Pons (tissue), 1 donor: Measurements from ENCODE around the gene SLC38A8.

Source experiments
- DNase-seq: peaks from one replicate; pipeline ENCODE4 v3.0.0-alpha.2; 2016; ENCODE audit warnings: low spot score

Gene SLC38A8

DNA sequence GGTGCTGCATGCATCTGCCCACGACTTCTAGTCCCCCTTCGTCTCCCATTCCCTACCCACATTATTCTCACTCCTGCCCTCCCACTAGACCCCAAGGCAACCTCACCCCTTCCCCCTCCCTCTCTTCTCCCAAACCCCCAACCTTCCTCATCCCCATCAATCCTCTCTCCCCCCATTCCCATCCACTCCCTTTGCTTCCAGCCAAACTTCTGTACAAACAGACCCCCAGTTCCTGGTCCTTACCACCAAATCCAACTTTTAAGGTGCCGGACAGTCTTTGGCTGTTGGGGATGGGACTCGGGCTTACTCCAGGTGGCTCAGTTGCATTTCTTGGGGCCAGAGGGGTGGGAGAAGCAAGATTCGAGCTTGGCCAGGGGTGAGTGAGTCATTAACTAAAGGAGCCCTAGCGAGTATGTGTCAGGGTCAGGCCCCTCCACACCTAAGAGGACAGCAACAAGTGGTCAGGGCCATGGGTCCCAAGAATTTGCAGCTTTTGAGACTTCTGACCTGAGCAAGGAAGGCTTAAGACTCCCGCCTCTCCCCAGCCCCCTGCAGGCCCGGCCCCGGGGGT is at the start of gene SLC38A8:
Gene SLC38A8 (minus strand): TSS at position 488 of the 571 bp plus-strand sequence. CDS start 638 bp downstream, outside the sequence.
- no peak for DNase-seq

DNA sequence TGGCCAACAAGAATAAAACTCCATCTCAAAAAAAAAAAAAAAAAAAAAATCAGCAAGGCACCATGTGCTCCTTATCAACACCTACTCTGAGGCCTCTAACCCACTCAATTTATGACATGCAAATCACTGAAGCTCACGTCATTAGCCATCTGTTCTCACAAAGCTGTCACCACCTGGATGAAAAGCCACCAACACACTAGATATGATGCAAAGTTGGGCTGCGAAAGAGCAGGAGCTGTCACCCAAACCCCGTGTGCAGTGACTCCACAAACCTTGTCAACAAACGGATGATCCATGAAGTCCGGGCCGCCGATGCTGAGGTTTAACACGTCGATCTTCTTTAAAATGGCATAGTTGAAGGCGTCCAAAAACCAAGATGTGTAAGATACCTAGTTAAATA is 48.9 kb upstream of the SLC38A8 start:
- DNase-seq = no peak

DNA sequence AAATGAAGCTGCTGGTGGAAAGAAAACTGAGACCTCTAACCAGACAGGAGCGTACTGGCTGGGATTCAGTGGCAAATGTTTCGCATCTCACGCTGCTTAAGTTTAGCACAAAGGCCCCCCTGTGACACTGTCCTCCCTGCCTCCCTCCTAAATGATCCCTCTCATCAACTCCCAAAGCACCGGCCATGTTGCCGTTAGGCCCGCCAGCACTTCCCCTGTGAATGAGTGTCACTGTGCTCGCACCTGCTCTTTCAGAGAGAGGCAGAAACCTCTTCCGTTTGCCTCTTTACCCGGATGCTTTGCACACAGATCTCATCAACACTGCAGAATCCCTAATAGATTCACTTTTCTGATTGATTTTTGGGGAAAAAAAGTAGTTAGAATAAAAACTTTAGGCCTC is 47.6 kb upstream of the SLC38A8 start:
- peak; percentile 53 for DNase-seq

DNA sequence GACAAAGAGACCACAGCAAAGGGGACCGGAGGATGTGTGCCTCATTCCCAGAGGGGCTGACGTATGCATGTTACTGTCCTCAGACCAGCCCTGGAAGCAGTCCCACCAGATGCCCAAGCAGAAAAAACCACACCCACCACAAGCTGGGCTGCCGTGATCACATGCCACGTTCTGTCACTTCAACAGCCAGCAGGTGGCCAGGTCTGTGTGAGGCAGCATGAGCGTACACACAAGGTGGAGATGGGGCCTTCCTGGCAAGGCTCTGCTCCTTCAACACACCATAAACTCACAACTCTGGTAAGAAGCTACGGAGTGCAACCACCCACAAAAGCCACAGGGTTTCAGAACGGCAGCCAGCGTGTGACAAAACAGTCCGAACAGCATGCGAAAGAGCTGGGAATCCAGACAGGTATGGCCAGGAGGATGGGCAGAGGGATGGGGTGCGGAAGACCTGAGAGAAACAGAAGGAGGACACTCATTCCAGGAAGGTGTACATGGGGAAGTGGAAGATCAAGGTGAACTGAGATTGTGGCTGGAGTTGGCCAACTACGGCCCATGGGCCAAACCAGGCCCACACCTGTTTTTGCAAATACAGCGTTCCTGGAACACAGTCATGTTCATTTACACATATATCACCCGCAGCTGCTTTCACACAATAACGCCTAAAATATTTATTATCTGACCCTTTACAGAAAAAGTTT is 46.2 kb upstream of the SLC38A8 start:
- no peak for DNase-seq

DNA sequence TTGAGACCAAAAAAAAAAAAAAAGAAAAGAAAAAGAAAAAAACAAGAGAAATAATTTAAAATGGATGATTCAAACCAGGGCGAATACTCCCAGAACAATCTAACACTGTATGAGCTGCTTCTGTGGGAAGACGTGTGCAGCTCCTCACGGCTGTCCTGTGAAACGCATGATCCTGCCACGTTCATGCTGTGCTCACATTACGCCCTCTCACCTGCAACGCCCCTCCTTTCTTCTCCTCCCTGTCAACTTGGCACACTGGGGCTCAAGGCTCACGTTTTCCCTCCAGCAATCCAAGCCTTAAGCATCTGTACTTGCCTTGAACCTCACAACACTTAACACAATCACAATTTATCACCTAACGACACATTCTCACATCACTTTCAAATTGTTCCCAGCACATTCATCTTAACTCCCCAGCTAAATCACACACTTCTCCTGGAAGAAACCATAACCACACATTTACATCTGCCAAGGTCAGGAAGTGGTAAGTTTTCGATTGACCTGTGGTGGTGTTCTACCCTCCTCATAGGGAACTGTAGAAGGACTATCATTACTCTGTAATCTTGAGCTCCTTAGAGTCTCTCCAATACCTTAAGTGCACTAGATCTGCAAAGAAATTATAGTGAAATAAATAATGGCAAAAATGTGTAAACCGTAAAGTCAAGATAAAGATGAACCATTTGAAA is 45.0 kb upstream of the SLC38A8 start:
- no peak for DNase-seq

DNA sequence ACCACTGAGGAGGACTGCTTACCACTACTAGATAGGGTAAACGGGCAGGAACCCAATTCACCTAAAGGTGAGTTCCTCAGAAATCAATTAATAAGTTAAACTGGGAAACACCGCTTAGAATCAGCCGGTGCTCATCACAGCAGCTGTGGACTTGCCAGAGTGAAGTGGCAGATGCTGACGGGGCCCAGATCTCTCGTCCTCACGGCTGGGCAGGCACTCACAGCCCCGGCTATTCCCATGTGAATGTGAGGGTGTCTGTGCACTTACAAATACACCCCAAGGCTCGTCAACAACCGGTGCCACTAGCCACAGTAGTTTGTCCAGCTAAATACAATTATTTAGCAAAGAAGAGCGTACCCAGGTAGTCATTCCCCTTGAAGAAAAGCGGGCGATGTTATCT is 44.4 kb upstream of the SLC38A8 start:
- no peak for DNase-seq

DNA sequence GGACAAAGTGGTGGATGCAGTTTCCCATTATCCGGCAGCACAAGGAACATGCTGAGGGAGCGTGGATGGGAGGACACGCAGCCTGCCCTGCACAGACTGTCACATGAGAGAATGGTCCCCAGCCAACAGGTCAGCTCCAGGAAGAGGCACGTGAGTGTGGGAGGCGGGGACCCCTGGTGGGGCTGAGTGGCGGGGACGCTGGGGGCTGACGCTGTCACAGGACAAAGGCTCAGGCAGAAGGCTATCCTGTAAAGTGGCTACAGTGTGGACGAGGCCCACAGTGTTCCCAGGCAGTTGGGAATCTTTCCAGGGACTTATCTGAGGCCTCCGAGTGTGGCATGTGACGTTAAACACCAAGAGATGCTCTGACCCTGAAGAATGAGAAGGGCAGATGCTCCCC is 43.7 kb upstream of the SLC38A8 start:
- no peak for DNase-seq

DNA sequence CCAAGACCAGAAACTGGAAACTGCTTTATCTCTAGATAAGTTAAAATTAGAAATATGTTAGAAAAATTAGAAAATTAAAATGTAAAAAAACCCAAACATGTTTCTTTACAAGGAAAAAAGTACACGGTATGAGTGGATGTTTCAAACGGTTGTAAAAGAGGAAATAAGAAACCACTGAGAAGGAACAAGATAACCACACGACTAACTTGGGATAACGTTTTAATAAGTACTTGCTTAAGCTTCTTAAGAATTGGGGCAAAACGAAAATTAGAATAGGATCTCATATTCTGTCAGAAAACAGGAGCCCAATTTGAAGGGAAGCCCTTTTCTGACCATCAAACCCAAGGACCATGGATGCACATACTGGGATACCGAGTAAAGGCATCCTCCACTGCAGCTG is 43.2 kb upstream of the SLC38A8 start:
- peak; percentile 38 for DNase-seq

DNA sequence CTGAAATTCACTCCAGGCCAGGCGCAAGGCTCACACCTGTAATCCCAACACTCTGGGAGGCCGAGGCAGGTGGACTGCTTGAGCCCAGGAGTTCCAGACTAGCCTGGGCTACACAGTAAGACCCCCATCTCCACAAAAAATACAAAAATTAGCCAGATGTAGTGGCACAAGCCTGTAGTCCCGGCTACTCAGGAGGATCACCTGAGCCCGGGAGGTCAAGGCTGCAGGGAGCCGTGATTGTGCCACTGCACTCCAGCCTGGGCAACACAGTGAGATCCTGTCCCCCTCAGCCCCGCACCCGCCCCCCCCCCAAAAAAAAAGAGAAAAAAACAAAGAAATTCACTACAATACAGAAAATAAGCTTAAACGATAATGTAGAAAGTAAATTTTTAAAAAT is 42.7 kb upstream of the SLC38A8 start:
- DNase-seq = no peak

DNA sequence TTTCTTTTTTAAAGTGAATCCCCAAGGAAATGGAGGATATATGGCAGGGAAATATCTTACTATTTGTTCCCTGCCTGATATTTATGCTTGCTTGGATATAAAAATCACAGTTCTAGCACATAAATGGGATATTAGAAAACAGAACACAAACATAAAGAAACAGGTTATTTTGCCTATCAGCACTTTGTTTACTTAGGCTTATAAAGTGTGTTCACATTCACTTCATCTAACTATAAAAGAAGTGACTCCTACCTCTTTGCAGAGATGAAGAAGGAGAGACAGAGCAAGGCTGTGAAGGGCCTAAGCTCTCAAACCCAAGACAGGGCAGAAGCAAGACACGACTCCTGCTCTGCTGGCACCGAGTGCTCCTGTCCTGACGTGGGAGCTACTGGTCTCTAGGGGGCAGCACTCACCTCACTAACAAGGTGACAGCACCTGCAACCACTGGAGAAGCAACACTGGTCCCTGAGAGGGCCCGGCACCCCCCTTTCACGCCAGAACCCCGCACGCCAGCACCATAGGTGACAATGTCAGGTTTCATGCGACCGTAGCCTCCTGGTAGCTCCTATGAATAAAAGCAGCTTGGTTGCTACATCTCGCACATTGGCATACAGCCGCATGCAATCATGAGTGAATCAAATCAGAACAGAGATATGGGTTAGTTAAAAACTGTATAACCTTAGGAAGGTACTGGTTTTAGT is 42.1 kb upstream of the SLC38A8 start:
- no peak for DNase-seq

DNA sequence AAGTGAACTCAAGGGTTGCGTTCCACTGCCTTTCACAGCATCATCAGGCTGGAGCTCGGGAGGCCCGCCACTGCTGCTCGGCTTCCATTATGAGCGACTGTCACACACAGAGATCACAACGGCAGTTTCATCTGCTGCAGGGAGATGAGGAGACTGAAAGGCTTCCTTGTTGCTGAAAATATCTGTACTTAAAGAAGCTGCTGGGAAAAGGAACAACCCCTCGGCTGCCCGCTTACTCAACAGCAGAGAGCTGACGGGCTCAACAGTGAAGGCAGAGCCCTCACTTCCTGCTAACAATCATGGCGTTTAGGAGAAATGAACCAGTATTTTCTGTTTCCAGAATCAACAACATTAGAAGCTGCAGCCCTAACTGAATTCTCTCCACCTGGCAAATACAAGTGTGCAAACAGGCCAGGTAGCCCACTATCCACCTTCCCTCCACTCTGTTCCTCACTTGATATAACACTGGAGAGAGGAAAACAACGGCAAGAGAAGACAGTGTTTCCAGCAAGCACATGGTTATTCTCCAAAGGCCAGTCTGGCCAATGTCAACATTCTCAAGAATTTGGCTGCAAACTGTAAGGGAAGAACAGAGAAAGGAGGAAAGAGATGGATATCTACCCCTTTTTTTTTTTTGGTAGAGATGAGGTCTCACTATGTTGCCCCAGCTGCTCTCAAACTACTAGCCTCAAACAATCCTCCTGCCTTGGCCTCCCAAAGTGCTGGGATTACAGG is 40.4 kb upstream of the SLC38A8 start:
- peak; percentile 51 for DNase-seq

DNA sequence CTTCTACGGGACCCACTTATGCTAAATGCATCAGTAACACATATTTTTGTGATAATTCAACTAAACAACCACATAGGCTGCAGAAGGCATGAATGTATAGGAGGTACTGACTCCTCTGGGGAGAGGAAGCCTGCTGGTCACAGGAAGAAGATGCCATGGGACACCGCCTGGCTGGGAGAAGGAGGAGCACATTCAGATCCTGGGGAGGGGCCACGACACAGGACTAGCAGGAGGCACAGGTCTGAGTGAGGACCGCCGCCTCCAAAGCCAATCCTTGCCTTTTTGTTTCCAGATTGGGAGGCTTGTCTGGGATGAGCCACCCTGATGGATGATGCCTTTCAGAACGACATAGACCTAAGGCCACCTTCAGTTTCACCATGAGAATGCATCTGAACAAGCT is 39.5 kb upstream of the SLC38A8 start:
- DNase-seq = no peak

DNA sequence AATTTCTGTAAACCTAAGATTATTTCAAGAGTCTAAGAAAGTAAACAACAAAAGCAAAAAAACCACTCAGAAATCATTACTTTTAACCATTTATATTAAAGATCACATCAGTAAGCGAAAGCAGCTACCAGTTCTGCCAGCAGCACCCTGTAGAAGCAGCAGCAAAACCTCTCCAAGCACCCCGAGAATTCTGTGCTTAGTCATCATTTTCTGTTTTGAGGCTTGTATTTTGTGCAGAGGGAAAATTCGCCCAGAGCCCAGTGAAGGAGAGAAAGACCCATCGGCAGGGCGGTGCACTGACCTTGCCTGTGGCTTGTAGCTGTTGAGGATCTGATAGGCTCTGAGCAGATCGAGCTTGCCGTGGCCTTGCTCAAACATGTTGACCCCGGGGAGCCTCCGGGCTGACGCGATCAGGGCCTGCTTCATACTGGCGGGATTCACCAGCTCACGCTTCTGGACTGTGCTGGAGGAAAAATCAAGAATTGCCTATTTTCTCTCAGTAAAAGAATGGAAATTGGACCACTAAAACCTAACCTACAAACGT is 38.9 kb upstream of the SLC38A8 start:
- no peak for DNase-seq

DNA sequence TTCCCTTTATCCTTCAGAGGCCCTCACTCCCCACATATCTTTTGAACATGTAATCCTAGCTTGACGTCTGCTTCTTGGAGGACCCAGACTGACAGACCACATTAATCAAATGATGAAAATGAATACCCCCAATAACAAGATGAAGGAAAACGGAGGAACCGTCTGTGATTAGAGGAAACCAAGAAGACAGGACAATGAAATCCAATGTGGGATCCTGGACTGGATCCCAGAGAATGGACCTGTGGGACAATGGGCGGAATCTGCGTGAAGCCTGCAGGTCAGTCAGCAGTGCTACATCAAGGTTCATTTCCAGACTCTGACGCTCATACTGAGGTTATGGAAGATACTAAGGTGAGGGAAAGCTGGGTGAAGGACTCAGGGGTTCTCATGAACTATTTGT is 38.2 kb upstream of the SLC38A8 start:
- DNase-seq = no peak

DNA sequence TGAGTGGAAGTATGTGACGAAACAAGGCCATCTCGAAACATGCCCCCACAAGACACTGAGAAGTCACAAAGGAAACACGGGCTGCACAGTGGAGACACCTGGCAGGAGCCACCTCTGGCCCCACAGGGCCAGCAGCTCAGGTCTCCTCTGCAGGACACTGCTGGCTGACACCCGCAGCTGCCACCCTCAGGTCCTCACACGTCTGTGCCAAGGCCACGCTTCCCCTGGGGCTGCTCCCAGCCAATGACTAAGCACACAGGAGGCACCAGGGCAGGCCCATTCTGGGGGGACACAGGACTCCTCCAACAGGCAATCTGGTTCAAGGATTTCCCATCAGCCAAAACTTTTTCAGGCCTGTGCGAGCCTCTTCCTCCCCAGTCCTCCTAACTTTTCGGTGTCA is 37.8 kb upstream of the SLC38A8 start:
- DNase-seq = no peak

DNA sequence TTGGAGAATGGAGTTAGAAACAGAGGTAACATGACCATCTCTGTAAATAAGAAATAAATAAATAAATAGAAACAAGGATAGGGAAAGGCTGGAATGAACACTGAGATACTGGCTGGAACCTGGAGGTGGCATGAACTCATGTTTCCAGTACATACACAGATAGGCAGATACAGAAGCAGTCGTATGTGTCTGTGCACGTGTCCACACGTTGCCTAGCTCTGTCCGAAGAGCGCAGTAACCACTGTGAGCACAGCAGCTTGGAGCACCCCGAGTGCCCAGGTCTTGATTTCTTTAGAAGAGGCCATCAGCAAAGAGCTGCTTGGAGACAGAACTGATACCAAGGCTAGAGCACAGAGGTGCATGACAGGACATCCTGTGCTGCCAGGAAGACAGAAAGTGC is 37.1 kb upstream of the SLC38A8 start:
- no peak for DNase-seq

DNA sequence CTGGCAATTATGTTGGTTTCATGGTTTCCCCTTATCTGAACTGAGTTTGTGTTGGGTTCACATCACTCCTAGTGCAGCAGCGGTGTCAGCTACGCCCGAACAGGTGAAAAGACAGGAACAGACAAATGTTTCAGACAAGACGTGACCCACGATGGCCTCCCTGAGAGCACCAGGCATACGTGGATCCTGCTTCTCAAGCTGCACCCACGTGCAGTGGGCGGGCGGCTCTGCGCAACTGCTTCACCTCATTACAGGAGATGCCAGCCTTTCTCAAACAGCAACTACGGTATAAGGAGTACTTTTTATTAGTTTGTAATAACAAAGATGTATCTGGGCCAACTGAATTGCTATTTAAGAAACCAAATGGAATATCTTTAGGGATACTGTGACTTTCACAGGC is 32.8 kb upstream of the SLC38A8 start:
- DNase-seq = no peak

DNA sequence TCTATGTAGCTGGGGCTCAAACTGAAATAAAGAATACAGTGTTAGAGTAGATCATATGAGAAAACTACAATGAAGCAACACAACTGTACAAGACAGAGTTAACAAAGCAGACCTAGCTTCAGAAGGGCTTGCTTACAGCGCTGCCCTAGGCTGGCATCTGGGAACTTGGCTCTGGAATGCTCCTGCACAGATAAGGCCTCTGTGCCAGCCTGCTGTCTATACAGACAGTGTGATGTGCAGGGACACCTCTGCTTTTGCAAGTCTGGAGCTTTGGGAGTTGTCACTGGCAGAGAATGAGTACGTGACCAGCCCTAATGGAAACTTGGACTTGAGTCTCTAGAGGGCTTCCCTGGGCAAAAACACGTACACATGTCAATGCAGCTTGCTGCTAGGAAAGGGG is 32.1 kb upstream of the SLC38A8 start:
- DNase-seq = no peak

DNA sequence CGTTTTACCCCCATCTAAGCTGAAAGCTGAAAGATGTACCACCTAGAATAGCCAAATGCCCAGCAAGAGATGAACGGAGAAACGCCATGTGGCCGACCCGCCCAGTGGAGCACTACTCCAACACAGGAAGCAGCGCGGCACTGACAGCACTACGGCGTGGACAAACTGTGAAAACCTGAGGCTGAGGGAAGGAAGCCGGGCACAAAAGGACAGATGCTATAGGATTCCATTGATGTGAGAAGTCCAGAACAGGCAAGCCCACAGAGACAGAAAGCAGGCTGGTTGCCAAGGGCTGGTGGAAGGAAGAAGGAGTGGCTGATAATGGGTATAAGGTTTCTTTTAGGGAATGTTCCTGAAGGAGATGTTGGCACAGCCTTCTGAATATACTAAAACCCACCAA is 29.4 kb upstream of the SLC38A8 start:
- DNase-seq = no peak

DNA sequence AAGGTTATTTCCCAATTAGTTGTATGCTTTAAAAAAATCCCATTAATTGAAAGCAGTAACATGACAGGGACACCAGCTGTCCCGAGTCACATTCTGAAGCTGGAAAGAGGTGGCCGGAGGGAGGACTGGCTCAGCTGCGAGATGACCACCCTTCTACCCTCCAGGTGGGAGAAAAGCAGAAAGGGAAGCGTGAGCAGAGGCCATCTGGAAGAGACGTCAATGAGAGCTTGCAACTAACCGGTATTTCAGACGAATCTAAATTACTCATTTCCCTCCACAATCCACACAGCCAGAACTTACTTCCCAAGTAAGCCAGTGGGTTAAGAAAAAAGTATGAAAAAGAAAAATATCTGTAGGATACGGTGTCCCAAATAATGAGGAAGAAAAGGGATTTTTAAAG is 28.5 kb upstream of the SLC38A8 start:
- DNase-seq = no peak

DNA sequence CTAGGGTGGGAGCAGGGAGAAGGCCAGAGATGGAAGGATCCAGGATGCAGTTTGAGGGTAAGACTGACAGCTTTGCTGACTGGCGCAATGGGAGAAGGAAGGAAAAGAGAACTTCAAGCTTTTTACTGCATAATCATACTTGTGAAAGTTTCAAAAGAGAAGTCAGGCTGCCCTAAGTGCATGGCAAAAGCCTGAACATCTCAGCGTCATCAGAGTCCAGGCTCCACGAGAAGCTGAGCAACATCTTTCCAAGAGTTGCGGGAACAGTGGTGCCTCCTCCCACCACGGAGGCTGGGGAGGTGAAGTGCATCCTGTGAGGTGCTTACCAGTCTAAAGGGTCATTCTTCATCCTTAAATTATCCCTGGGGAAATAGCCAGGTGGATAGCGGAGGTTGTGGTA is 26.9 kb upstream of the SLC38A8 start:
- peak; percentile 56 for DNase-seq
